ENCODE results near the gene EME1. TPM values are rescaled to one million over a fixed set of nuclear protein-coding genes. Genes with fewer than 3 reads are reported as not detected.
A peak's percentile ranks its signal among the peaks of the same experiment; 100 is the strongest.

Gene EME1
- total and polyA plus RNA-seq, 2 of the 13 experiments (the other 11 are each of a cell fraction or from before 2014, with no cell fraction given): 20.7 to 24.6 TPM

DNA sequence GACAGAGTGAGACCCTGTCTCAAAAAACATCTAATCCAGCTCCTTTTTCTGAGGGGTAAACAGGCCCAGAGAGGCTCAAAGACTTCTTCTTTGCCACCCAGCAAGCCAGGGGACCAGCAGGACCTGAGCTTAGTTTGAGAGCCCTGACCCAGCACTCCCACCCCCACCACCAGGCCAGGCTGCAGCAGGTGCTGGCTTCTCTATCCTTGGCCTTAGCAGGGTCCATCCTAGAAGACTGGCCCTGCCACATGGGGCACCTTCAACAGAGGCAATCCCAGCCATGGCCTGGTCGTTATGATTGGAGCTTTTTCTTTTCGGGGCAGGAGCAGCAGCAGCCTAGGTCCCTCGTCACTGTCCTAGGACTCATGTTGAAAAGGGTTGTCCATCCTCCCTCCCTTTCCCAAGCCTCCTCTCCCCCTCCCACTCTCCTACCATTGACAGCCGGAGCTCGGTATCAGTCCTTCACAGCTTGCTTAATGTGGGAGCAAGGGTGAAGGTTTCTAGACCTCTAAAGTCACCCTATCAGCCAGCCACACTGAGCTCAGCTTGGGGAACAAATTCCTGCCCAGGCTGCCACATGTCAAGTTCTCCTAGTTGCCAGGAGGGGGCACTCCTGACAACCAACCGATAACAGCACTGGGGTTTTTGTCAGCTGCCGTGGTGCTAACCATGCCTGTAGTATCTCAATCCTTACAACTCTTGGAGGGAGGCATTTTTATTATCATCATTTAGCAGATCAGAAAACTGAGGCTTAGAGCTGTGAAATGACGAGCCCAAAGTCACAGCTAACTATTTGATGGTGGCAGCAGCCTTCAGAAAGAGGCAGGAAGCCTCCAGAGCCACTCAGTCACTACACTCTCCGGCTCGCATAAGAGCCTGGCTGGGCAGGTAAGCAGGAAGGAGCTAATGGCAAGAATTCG, 11.2 kb upstream of the EME1 start (continued):
- TF ChIP-seq, protein P1, sequence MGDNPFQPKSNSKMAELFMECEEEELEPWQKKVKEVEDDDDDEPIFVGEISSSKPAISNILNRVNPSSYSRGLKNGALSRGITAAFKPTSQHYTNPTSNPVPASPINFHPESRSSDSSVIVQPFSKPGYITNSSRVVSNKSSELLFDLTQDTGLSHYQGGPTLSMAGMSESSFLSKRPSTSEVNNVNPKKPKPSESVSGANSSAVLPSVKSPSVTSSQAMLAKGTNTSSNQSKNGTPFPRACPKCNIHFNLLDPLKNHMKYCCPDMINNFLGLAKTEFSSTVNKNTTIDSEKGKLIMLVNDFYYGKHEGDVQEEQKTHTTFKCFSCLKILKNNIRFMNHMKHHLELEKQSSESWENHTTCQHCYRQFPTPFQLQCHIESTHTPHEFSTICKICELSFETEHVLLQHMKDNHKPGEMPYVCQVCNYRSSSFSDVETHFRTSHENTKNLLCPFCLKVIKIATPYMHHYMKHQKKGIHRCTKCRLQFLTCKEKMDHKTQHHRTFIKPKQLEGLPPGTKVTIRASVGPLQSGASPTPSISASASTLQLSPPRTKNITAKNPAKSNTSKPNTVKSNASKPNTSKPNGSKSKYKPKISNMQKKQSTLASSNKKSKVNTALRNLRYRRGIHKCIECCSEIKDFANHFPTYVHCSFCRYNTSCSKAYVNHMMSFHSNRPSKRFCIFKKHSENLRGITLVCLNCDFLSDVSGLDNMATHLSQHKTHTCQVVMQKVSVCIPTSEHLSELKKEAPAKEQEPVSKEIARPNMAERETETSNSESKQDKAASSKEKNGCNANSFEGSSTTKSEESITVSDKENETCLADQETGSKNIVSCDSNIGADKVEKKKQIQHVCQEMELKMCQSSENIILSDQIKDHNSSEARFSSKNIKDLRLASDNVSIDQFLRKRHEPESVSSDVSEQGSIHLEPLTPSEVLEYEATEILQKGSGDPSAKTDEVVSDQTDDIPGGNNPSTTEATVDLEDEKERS (CRISPR knock-in tag; IDR thresholded peaks at IDR 0.05): 0 out of 2 replicates have a peak, but pooled peaks have one; percentile 44
- TF ChIP-seq NCOA2 (CRISPR knock-in tag; IDR thresholded peaks at IDR 0.05): 0 out of 2 replicates have a peak, but pooled peaks have one; percentile 11
- no peak for TF ChIP-seq ZNF430 (CRISPR knock-in tag; IDR thresholded peaks at IDR 0.05)
- TF ChIP-seq, protein P2, sequence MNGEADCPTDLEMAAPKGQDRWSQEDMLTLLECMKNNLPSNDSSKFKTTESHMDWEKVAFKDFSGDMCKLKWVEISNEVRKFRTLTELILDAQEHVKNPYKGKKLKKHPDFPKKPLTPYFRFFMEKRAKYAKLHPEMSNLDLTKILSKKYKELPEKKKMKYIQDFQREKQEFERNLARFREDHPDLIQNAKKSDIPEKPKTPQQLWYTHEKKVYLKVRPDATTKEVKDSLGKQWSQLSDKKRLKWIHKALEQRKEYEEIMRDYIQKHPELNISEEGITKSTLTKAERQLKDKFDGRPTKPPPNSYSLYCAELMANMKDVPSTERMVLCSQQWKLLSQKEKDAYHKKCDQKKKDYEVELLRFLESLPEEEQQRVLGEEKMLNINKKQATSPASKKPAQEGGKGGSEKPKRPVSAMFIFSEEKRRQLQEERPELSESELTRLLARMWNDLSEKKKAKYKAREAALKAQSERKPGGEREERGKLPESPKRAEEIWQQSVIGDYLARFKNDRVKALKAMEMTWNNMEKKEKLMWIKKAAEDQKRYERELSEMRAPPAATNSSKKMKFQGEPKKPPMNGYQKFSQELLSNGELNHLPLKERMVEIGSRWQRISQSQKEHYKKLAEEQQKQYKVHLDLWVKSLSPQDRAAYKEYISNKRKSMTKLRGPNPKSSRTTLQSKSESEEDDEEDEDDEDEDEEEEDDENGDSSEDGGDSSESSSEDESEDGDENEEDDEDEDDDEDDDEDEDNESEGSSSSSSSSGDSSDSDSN (CRISPR knock-in tag; IDR thresholded peaks at IDR 0.05): peak; percentile 18; the same call in 1 of the 2 replicates
- TF ChIP-seq, protein P3, sequence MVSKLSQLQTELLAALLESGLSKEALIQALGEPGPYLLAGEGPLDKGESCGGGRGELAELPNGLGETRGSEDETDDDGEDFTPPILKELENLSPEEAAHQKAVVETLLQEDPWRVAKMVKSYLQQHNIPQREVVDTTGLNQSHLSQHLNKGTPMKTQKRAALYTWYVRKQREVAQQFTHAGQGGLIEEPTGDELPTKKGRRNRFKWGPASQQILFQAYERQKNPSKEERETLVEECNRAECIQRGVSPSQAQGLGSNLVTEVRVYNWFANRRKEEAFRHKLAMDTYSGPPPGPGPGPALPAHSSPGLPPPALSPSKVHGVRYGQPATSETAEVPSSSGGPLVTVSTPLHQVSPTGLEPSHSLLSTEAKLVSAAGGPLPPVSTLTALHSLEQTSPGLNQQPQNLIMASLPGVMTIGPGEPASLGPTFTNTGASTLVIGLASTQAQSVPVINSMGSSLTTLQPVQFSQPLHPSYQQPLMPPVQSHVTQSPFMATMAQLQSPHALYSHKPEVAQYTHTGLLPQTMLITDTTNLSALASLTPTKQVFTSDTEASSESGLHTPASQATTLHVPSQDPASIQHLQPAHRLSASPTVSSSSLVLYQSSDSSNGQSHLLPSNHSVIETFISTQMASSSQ (IDR thresholded peaks at IDR 0.05; ENCODE audit: low read depth): no peak
- TF ChIP-seq, protein P3 (CRISPR knock-in tag; IDR thresholded peaks at IDR 0.05; ENCODE audit: borderline replicate concordance): no peak; the same call in 1 of the 2 replicates
- TF ChIP-seq, protein P4, sequence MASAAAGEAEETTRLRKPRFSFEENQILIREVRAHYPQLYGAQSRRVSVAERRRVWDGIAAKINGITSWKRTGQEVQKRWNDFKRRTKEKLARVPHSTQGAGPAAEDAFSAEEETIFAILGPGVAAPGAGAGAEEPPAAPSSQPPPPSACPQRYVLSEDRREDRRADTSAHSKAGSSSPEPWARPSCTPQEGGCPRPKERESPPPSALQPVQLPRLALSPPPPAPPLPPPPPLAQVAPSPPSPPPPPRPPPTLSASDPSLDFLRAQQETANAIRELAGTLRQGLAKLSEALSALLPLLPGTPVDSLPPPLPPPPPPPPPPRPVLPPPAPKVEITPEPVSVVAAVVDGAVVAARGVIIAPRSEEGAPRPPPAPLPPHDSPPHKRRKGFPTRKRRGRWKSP (CRISPR knock-in tag; IDR thresholded peaks at IDR 0.05): peak; percentile 73
- TF ChIP-seq, protein P5, sequence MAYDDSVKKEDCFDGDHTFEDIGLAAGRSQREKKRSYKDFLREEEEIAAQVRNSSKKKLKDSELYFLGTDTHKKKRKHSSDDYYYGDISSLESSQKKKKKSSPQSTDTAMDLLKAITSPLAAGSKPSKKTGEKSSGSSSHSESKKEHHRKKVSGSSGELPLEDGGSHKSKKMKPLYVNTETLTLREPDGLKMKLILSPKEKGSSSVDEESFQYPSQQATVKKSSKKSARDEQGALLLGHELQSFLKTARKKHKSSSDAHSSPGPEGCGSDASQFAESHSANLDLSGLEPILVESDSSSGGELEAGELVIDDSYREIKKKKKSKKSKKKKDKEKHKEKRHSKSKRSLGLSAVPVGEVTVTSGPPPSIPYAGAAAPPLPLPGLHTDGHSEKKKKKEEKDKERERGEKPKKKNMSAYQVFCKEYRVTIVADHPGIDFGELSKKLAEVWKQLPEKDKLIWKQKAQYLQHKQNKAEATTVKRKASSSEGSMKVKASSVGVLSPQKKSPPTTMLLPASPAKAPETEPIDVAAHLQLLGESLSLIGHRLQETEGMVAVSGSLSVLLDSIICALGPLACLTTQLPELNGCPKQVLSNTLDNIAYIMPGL (CRISPR knock-in tag; IDR thresholded peaks at IDR 0.05; ENCODE audit: borderline replicate concordance in 1 of 2, low read depth in 1 of 2): peak; percentile 47 to 68; a peak in 2 of 4 replicates
- no peak for TF ChIP-seq TBP (CRISPR knock-in tag; IDR thresholded peaks at IDR 0.05)
- 0 out of 2 replicates have a peak, but pooled peaks have one; percentile 36 for TF ChIP-seq ZSCAN9 (CRISPR knock-in tag; IDR thresholded peaks at IDR 0.05; ENCODE audit: borderline replicate concordance)
- 0 out of 2 replicates have a peak, but pooled peaks have one; percentile 9 for TF ChIP-seq ZFX (CRISPR knock-in tag; IDR thresholded peaks at IDR 0.05; ENCODE audit: low read depth)
- TF ChIP-seq ZNF274 (CRISPR knock-in tag; IDR thresholded peaks at IDR 0.05): 0 out of 2 replicates have a peak, but pooled peaks have one; percentile 22
- TF ChIP-seq ZNF468 (CRISPR knock-in tag; IDR thresholded peaks at IDR 0.05): no peak
- TF ChIP-seq SOX5 (CRISPR knock-in tag; IDR thresholded peaks at IDR 0.05; ENCODE audit: borderline replicate concordance): peak; percentile 29; the same call in 1 of the 2 replicates
